GM21447 (cell line): Measurements from ENCODE around the gene GLT1D1.

ENCODE experiments used
- ATAC-seq: cut with Tn5 transposase; IDR thresholded peaks from one replicate; pipeline ENCODE4 v1.9.1; 2021; ENCODE audit not compliant: unreplicated experiment

Gene GLT1D1

DNA sequence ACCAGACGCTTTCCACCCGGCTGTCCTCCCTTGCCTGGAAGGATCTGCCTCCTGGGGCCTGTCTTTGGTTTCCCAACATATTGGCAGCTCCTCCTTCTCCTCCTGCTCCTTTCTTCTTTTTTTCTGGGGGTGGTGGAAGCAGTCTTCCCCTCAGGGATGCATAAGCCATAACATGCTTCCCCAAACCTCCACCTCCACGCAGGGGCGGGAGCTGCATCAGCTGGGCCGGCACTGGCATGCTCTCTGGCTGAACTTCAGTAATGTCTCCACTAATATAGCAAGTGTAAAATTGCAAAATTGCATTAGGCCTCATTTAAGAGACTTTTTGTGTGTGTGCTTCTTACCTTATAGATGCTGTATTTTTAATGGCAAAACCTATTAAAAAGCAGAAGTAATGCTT is 58.6 kb downstream of the GLT1D1 start:
- ATAC-seq: no peak

GRCh38 chr12:128914908-128915563 is 61.8 kb downstream of the GLT1D1 start:
- ATAC-seq: peak; percentile 98

DNA sequence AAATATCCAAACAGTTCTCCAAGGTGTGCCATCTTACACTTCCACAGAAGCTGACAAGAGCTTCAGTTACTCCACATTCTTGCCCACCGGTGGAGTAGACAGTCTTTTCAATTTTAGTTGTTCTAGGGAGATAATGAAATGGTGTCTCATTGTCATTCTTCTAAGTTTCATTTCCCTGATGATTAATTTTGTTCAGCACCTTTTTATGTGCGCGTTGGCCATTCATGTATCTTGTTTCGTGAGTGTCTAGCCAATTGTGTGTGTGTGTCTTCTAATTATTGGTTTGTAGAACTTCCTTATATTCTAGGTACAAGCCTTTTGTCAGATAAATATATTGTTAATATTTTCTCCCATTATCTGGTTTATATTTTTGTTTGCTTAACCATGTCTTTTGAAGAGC is 63.1 kb downstream of the GLT1D1 start:
- no peak for ATAC-seq

DNA sequence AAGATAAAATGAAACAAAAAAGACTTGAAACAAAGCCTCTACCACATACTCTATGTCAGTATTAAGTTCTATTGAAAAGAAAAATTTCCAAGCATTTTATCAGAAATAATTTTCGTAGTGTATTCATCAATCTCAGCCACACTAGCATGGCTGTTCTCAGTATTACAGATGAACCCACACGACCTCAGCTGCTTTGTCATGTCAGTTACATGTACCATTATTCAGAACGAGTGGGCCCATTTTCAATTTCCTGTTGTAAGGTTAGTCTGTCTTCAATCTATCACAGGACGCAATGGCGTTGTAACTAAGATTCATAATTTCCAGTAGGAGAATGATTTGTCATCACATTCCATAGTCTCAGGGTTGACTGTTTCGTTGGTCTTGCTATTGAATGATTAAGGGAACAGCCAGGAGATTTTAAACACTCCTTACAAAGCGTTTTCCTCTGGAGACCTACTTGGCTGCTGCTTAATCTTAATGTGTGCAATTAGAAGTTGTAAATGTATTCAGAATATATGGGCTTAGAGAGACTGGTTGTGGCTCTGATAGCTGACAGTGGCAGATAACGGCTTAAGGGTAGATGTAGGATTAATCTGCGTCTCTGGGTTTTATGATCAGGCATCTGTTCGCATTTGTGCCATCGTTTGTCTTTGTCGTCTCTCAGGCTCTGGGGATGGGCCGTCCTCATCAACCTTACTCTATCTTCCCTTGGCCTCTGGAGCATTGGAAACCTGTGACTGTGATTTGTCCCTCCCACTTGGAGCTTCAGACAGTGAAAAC is 65.4 kb downstream of the GLT1D1 start:
- ATAC-seq: no peak

- no peak for ATAC-seq
Measured at GRCh38 chr12:128920468-128920867, 67.2 kb downstream of the GLT1D1 start.

DNA sequence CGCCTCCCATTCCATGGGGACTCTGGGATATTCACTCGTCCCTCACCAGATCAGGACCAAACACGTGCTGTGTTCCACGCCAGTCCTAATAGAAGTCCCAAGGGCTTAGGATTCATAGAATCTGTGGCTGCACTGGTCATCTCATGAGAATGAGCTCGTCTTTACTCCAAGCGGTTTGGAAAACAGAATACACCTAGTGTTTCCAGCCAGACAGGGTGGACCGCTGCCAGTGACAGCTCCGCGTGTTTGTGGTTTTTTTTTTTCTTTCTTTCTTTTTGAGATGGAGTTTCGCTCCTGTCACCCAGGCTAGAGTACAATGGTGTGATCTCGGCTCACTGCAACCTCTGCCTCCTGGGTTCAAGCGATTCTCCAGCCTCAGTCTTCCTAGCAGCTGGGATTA is 75.1 kb downstream of the GLT1D1 start:
- ATAC-seq: no peak

DNA sequence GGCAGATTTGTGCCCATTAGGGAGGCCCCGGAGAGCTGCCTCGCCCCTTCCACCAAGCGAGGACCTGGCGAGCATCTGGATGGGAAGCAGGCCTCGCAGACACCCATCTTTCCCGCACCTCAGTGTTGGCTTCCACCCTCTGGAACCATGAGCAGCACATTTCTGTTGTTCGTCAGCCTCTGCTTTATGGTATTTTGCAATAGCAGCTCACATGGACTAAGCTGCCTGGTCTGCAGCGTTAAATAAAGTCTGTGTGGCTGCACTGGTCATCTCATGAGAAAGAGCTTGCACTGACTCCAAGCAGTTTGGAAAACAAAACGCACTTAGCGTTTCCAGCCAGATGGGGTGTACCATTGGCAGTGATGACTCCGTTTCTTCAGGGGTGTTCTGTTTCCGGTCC is 75.8 kb downstream of the GLT1D1 start:
- no peak for ATAC-seq

- no peak for ATAC-seq
Measured at GRCh38 chr12:128930606-128931005, 77.3 kb downstream of the GLT1D1 start.

DNA sequence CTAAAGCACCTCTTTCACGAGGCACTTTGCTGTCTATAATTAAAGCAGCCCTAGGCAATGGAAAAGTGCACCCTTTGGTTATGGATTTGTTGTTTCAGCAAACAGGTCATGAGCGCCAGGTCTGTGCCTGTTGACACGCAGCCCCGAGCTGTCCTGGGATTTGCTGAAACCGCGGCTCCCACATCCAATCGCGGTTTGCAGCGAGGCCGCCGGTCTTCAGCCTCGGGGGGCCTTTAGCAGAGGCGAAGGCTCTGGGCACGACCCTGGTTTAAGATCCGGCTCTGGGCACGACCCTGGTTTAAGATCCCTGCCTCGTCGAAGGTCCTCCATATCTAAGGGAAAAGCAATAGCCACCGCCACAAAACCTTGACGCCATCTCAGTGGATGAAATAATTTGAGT is 79.2 kb downstream of the GLT1D1 start:
- ATAC-seq: no peak

- ATAC-seq: no peak
Measured at GRCh38 chr12:128933039-128933438, 79.8 kb downstream of the GLT1D1 start.

- ATAC-seq: no peak
Measured at GRCh38 chr12:128933926-128934325, 80.6 kb downstream of the GLT1D1 start.

GRCh38 chr12:128938886-128939285 is 85.6 kb downstream of the GLT1D1 start:
- ATAC-seq: no peak

DNA sequence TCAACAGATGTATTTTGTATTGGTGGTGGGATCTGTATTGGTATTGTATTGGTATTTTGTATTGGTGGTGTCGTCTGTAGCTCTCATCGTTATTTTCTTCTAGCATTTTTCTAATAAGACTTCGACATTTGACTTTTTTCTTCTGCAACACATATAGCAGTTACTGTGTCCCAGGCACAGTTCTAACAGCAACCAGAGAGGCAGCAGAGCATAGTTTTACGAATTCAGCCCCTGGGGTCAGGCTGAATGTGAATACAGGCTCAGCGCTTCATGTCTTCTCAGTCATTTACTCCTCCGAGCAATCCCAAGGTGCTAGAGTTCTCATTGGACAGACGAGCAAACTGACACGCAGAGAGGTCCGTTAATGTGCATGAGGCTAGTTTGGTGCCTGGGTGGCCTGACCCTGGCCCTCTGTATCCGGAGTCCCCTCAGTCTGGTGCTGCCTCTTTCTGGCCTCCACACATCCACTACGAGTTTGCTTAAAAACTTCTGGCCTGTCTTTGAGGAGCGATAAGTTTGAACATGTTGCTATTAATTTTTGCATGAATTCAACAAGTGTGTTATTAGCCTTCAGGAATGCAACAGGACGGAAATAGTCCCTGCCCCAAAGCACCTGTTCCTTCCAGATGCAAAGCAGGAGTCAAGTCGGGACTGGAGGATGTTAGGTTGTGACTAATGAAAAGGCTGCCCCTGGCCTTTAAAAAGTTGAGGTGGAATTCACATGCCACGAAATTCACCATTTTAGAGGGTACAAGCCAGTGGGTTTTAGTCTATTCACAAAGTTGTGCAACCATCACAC is 87.0 kb downstream of the GLT1D1 start:
- ATAC-seq: no peak

DNA sequence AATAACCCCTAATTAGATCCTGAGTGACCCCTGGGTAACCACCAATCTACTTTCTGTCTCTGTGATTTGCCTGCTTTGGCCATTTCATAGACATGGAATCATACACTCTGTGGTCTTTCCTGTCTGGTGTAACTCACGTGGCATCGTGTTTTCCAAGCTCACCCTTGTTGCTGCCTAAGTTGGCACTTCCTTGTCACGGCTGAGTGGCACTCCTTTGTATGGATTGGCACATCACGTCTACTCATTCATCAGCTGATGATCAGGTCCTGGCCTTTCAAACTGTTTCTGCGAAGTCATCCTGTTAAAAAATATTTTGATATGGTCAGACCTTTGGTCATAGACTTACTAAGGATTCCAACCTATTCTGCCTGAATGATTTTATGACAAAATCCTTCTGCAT is 87.7 kb downstream of the GLT1D1 start:
- no peak for ATAC-seq

DNA sequence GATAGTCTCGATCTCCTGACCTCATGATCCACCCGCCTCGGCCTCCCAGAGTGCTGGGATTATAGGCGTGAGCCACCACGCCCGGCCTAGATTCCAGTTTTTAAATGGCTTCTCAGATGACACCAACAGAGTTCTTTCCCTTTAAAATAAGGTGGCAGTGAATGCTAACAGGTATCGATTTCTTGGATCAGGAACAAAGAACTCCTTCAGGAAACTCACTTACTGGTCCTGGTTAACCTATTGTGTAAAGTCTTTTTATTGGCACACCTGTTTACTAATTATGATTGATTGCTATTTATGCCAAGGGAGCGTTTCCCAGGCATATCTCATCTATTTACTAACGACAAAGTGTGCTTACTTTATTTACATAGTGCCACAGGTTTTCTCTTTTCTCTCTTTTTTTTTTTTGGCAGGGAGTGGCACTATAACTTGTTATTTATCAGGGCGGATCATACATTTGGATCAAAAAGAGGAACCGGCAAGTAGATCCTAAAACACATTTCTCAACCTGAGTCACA is 89.7 kb downstream of the GLT1D1 start:
- ATAC-seq: no peak

DNA sequence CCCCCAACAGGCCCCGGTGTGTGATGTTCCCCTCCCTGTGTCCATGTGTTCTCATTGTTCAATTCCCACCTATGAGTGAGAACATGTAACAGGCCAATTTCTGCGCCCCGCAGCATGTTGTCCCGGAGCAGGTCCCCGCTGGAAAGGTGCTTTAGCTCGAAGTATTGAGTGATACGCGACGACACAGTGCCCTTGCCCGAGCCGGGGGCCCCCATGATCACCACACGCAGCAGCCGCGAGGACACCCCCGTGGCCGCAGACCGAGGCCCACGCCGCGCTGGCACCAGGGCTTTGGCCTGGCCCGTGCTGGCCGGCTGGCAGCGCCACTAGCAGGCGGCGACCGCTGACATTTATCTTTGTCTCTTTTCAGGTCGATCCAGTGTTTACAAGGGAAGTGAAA is 91.7 kb downstream of the GLT1D1 start:
- ATAC-seq: no peak

DNA sequence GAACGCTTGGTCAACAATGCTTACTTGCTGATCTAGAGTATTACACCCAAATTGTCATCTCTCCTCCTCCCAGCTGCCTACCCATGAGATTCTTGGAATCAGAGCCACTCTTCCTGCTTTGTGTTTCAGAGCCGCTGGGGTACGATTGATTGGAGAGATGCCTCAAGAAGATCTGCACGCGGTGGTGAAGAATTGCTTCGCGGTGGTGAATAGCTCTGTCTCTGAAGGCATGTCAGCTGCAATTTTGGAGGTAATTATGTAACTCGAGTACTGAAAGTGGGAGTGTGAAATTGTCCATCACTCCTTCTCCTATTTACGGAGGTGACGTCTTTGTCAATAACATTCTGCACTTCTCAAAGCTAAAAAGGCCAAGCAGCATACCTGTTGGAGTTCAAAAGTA is 93.9 kb downstream of the GLT1D1 start:
- ATAC-seq: no peak

- no peak for ATAC-seq
Measured at GRCh38 chr12:128949086-128949485, 95.8 kb downstream of the GLT1D1 start.

DNA sequence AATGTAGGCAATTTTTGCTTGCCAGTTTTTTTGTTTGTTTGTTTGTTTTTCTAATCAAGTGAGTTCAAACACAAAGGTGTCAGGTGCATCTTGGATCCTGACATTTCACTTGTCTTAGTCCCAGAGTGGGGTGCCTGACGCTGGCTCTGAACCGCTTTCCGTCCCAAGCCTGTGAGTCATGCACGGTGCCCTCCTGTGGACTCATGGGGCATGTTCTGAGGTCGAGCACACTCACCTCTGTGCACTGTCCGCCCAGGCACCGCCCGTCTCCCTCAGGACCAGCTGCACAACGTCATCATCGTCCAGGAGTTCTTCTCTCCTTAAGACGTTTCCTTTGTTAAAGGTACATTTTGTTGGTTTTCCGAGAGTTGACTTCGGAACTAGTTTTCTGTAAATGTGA is 98.2 kb downstream of the GLT1D1 start:
- ATAC-seq: no peak

DNA sequence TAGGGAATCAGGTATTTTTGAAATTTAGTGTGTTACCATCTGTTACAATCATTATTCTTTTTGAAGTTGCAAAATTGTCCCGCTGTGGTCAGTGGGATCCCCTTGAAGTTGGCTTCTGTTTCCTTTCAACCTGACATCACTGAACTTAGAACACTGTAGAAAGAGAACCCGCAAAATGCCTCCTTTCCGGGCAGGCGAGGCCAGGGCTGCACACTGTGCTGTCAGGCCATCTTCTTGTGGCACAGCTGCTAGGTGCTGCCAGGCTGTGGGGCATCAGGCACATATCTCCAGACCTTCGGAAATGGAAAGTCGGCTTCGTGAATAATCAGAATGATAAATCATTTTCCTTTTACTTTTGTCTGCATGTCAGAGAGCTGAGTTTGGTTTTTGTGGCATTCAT is 103.5 kb downstream of the GLT1D1 start:
- no peak for ATAC-seq

- no peak for ATAC-seq
Measured at GRCh38 chr12:128959901-128960300, 106.6 kb downstream of the GLT1D1 start.
